IMR-90 (cell line): ENCODE data around the gene CARD10.

Experiments
- CEBPB ChIP-seq: IDR thresholded peaks from 2 replicates; pipeline ENCODE4 v1.6.1; 2012; ENCODE audit warnings: low read depth, low read length, improper control_type of control experiment
- CHD1 ChIP-seq: IDR thresholded peaks from 2 replicates; pipeline ENCODE4 v1.6.1; 2012; ENCODE audit warnings: low read depth, low read length, improper control_type of control experiment
- CTCF ChIP-seq: conservative IDR thresholded peaks from 2 replicates; pipeline ENCODE4 v1.5.1; 2012; ENCODE audit warnings: mild to moderate bottlenecking, low read depth, low read length, improper control_type of control experiment
- NFE2L2 ChIP-seq: fragments of 150-350 bp; IDR thresholded peaks from 2 replicates; pipeline ENCODE4 v1.6.1; 2016; ENCODE audit warnings: low read depth, mild to moderate bottlenecking, low read length
- POLR2A ChIP-seq: IDR thresholded peaks from 2 replicates; pipeline ENCODE4 v1.6.1; 2012; ENCODE audit warnings: mild to moderate bottlenecking, low read depth, low read length

GRCh38 chr22:37442537-37442936, 76.7 kb downstream of the CARD10 start:
- no peak for TF ChIP-seq NFE2L2
- TF ChIP-seq CHD1: no peak
- TF ChIP-seq POLR2A: no peak
- TF ChIP-seq CTCF: no peak
- TF ChIP-seq CEBPB: peak; percentile 95
